ENCODE data around the gene PDPN. TPM values are rescaled to one million over a fixed set of nuclear protein-coding genes. Genes with fewer than 3 reads are reported as not detected.

PDPN gene
- total and polyA plus RNA-seq, 9 of the 15 experiments (the other 6 are each of a cell fraction or from before 2014, with no cell fraction given): 0.11 TPM; not detected in 8

GRCh38 chr1:13541435-13542215 lies 42.0 kb upstream of the PDPN start:
- no TSS peak for BruUV-seq (replicated peaks)
- Histone ChIP-seq H3K9me3 (replicated peaks; ENCODE audit: control insufficient read depth, insufficient read depth, low read depth, low read length) (no peaks in the 10 kb centered on the region), H4K20me1 (replicated peaks; ENCODE audit: control insufficient read depth, insufficient read depth, low read length) (no peaks in the 10 kb centered on the region; the same call in 1 of the 2 replicates), H3K4me3 (no peak overlapping the region), H3K36me3 (ENCODE audit: control insufficient read depth, insufficient read depth, low read length) (no peaks in the 10 kb centered on the region), H2AFZ (ENCODE audit: low read depth, low read length) (no peak overlapping the region), H3K4me1 (replicated peaks in 1 of 2; ENCODE audit: control insufficient read depth in 2 of 2, insufficient read depth in 2 of 2, low read length in 2 of 2) (no peaks in the 10 kb centered on the region), H3K79me2 (ENCODE audit: control insufficient read depth, insufficient read depth, low read length) (no peaks in the 10 kb centered on the region), H3K9ac (ENCODE audit: insufficient read depth in 1 of 2, low read depth in 2 of 2, low read length in 2 of 2) (no peak overlapping the region), H3K27ac (ENCODE audit: extremely low read depth, low read depth, low read length) (no peak overlapping the region), H3K4me2 (ENCODE audit: insufficient read depth, low read length) (no peak overlapping the region), H3K27me3 (ENCODE audit: control insufficient read depth in 2 of 2, insufficient read depth in 2 of 2, low read length in 2 of 2) (peaks cover 13 to 52% of the 10 kb centered on the region in 2 experiments; a peak in 3 of 5 replicates), H3K9me1 (ENCODE audit: control insufficient read depth, insufficient read depth, low read length) (no peaks in the 10 kb centered on the region)
- DNase-seq (ENCODE audit: extremely low read depth in 1 of 4, low spot score in 3 of 4) (no peak), FAIRE-seq (no peak), ATAC-seq (no peak)
- in situ Hi-C loops (cut with MboI): no loop called here
- intact Hi-C loops (cut with micrococcal nuclease): no loop called here
- POLR2A ChIA-PET: interaction anchor here (0.6 kb wide), 1 partner anchor 9 kb away, joined by 3 read pairs; no protein-coding TSS in a partner anchor
- WGBS (ENCODE audit: insufficient coverage, low coverage, missing lambda C conversion rate): 0% methylated on average over 13 of the region's 13 CpGs
- CTCF ChIA-PET (ENCODE audit: low intra/inter-chr PET ratio): no interaction called here
- TF ChIP-seq ZNF518B (CRISPR knock-in tag; IDR thresholded peaks at IDR 0.05) (no peak), NKRF (IDR thresholded peaks at IDR 0.05; ENCODE audit: borderline replicate concordance) (no peak), THAP12 (CRISPR knock-in tag; IDR thresholded peaks at IDR 0.05) (no peak), ZNF316 (IDR thresholded peaks at IDR 0.05) (no peak), HNRNPH1 (optimal IDR thresholded peaks at IDR 0.05; ENCODE audit: low read depth, low read length) (no peak), PURB (CRISPR knock-in tag; IDR thresholded peaks at IDR 0.05; ENCODE audit: low read depth) (no peak), ETV1 (tag; conservative IDR thresholded peaks at IDR 0.05; ENCODE audit: low read depth) (no peak)
- TF ChIP-seq, protein P1, sequence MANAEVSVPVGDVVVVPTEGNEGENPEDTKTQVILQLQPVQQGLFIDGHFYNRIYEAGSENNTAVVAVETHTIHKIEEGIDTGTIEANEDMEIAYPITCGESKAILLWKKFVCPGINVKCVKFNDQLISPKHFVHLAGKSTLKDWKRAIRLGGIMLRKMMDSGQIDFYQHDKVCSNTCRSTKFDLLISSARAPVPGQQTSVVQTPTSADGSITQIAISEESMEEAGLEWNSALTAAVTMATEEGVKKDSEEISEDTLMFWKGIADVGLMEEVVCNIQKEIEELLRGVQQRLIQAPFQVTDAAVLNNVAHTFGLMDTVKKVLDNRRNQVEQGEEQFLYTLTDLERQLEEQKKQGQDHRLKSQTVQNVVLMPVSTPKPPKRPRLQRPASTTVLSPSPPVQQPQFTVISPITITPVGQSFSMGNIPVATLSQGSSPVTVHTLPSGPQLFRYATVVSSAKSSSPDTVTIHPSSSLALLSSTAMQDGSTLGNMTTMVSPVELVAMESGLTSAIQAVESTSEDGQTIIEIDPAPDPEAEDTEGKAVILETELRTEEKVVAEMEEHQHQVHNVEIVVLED (CRISPR knock-in tag; IDR thresholded peaks at IDR 0.05): no peak
- TF ChIP-seq, protein P2, sequence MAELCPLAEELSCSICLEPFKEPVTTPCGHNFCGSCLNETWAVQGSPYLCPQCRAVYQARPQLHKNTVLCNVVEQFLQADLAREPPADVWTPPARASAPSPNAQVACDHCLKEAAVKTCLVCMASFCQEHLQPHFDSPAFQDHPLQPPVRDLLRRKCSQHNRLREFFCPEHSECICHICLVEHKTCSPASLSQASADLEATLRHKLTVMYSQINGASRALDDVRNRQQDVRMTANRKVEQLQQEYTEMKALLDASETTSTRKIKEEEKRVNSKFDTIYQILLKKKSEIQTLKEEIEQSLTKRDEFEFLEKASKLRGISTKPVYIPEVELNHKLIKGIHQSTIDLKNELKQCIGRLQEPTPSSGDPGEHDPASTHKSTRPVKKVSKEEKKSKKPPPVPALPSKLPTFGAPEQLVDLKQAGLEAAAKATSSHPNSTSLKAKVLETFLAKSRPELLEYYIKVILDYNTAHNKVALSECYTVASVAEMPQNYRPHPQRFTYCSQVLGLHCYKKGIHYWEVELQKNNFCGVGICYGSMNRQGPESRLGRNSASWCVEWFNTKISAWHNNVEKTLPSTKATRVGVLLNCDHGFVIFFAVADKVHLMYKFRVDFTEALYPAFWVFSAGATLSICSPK (IDR thresholded peaks at IDR 0.05; ENCODE audit: borderline replicate concordance): no peak

Data from K562 (cell line).